GM12878 (cell line): ENCODE data around the gene NEK1. TPM values are rescaled to one million over a fixed set of nuclear protein-coding genes. Genes with fewer than 3 reads are reported as not detected.

ENCODE experiments used
- EGR1 ChIP-seq, 2 experiments: IDR thresholded peaks; 1 replicate in 1 of 2; 2 replicates in 1 of 2; pipeline ENCODE4 v1.6.1; 2011 to 2012; ENCODE audit warnings: low read depth in 2 of 2, low read length in 2 of 2, borderline replicate concordance in 1 of 2, mild to moderate bottlenecking in 1 of 2, moderate library complexity in 1 of 2
- ESRRA ChIP-seq: IDR thresholded peaks from 2 replicates; pipeline ENCODE4 v1.6.1; 2012; ENCODE audit warnings: mild to moderate bottlenecking, low read length, improper control_type of control experiment
- IKZF1 ChIP-seq: fragments of 450-650 bp; conservative IDR thresholded peaks from 2 replicates; pipeline ENCODE4 v1.6.1; 2017; ENCODE audit warnings: antibody characterized with exemption, mild to moderate bottlenecking
- KLF5 ChIP-seq: fragments of 450-650 bp; IDR thresholded peaks from 2 replicates; pipeline ENCODE4 v1.6.1; 2014; ENCODE audit warnings: mild to moderate bottlenecking; ENCODE audit not compliant: partially characterized antibody
- MTA2 ChIP-seq: fragments of 450-650 bp; IDR thresholded peaks from 2 replicates; pipeline ENCODE4 v1.6.1; 2016; ENCODE audit warnings: low read depth, mild to moderate bottlenecking, moderate library complexity
- MTA3 ChIP-seq: IDR thresholded peaks from 2 replicates; pipeline ENCODE4 v1.6.1; 2012; ENCODE audit warnings: low read length, inconsistent platforms, borderline replicate concordance
- MXI1 ChIP-seq: fragments of 150-350 bp; IDR thresholded peaks from 2 replicates; pipeline ENCODE4 v1.6.1; 2011; ENCODE audit warnings: low read depth, mild to moderate bottlenecking, inconsistent platforms, low read length, improper control_type of control experiment
- NFIC ChIP-seq: IDR thresholded peaks from 2 replicates; pipeline ENCODE4 v1.6.1; 2012; ENCODE audit warnings: low read depth, mild to moderate bottlenecking, inconsistent platforms, low read length, moderate library complexity
- RB1 ChIP-seq: fragments of 450-650 bp; formaldehyde crosslinking; IDR thresholded peaks from 2 replicates; pipeline ENCODE4 v1.6.1; 2017; ENCODE audit warnings: mild to moderate bottlenecking, borderline replicate concordance
- WRNIP1 ChIP-seq: IDR thresholded peaks from 2 replicates; pipeline ENCODE4 v1.6.1; 2011; ENCODE audit warnings: low read depth, low read length, improper control_type of control experiment, borderline replicate concordance
- ZBED1 ChIP-seq: IDR thresholded peaks from 2 replicates; pipeline ENCODE4 v1.6.1; 2016; ENCODE audit warnings: borderline replicate concordance
- polyA plus RNA-seq, 11 experiments: library from polyadenylated mRNA; depleted of rRNA in 4 of 11; unstranded in 6 of 11; stranded (reverse) in 5 of 11; fragments of >200 nt; fragmentation: Nextera tagmentation in 4 of 11; fragmentation: Illumina TruSeq in 1 of 11; extraction: Ambion mirVana in 4 of 11; extraction: Trizol in 1 of 11; gene quantifications; 1 replicate in 1 of 11; 2 replicates in 10 of 11; pipeline versions ENCODE4 v1.2.1 to v1.2.3, GENCODE V29; 2011 to 2016; ENCODE audit warnings: inconsistent platforms in 2 of 11, missing spikeins in 2 of 11, low read depth in 1 of 11
- total RNA-seq, 4 experiments: library from RNA; depleted of rRNA in 3 of 4; stranded (reverse); fragments of >200 nt in 3 of 4; fragmentation: Illumina TruSeq in 1 of 4; extraction: Trizol in 1 of 4; gene quantifications; 2 replicates each; pipeline versions ENCODE4 v1.2.1 to v1.2.3, GENCODE V29; 2013 to 2021
- TF ChIP-seq, protein P1 (sequence below): fragments of 450-650 bp; IDR thresholded peaks from 2 replicates; pipeline ENCODE4 v1.6.1; 2018; ENCODE audit warnings: mild to moderate bottlenecking, low read depth, moderate library complexity; ENCODE audit not compliant: partially characterized antibody
- TF ChIP-seq, protein P2 (sequence below): fragments of 450-650 bp; IDR thresholded peaks from 2 replicates; pipeline ENCODE4 v1.6.1; 2017; ENCODE audit warnings: low read depth, mild to moderate bottlenecking, moderate library complexity
- TF ChIP-seq, protein P3 (sequence below): fragments of 450-650 bp; IDR thresholded peaks from 2 replicates; pipeline ENCODE4 v1.6.1; 2018; ENCODE audit warnings: borderline replicate concordance, mild to moderate bottlenecking; ENCODE audit not compliant: partially characterized antibody
- TF ChIP-seq, protein P4 (sequence below): IDR thresholded peaks from 2 replicates; pipeline ENCODE4 v1.6.1; 2012; ENCODE audit warnings: low read depth, low read length, improper control_type of control experiment
- TF ChIP-seq, protein P5 (sequence below): fragments of 450-650 bp; conservative IDR thresholded peaks from 2 replicates; pipeline ENCODE4 v1.6.1; 2017; ENCODE audit warnings: mild to moderate bottlenecking, moderate library complexity
- TF ChIP-seq, protein P6 (sequence below): IDR thresholded peaks from 2 replicates; pipeline ENCODE4 v1.6.1; 2012; ENCODE audit warnings: low read depth, low read length, improper control_type of control experiment

NEK1 gene
- total and polyA plus RNA-seq, 10 of the 15 experiments (the other 5 are each of a cell fraction or from before 2014, with no cell fraction given): 4.9 to 16.1 (median 7.5) TPM

DNA sequence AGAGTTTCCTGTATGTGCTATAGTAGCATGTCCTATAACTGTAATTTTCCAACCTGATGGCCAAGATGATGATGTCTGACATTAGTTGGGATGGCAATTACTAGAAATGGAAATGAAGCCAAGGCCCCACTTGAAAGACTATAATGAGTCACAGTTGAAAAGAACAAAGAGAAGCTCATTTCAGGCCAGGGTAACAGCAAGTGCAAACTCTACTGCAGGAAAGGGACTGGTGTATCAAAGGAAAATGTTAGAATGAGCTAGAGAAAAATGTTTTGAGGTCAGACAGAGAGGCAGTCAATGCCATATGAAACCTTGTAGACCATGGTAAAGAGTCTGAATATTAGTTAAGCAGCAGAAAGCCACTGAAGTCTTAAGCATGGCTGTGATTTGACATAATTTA, 195.4 kb downstream of the NEK1 start (continued):
- TF ChIP-seq, protein P1, sequence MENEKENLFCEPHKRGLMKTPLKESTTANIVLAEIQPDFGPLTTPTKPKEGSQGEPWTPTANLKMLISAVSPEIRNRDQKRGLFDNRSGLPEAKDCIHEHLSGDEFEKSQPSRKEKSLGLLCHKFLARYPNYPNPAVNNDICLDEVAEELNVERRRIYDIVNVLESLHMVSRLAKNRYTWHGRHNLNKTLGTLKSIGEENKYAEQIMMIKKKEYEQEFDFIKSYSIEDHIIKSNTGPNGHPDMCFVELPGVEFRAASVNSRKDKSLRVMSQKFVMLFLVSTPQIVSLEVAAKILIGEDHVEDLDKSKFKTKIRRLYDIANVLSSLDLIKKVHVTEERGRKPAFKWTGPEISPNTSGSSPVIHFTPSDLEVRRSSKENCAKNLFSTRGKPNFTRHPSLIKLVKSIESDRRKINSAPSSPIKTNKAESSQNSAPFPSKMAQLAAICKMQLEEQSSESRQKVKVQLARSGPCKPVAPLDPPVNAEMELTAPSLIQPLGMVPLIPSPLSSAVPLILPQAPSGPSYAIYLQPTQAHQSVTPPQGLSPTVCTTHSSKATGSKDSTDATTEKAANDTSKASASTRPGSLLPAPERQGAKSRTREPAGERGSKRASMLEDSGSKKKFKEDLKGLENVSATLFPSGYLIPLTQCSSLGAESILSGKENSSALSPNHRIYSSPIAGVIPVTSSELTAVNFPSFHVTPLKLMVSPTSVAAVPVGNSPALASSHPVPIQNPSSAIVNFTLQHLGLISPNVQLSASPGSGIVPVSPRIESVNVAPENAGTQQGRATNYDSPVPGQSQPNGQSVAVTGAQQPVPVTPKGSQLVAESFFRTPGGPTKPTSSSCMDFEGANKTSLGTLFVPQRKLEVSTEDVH: no peak
- TF ChIP-seq MXI1: no peak
- peak; percentile 54 for TF ChIP-seq IKZF1
- no peak for TF ChIP-seq EGR1 (IDR thresholded peaks at IDR 0.05; ENCODE audit: borderline replicate concordance in 1 of 2, low read depth in 2 of 2, low read length in 2 of 2)
- TF ChIP-seq, protein P2, sequence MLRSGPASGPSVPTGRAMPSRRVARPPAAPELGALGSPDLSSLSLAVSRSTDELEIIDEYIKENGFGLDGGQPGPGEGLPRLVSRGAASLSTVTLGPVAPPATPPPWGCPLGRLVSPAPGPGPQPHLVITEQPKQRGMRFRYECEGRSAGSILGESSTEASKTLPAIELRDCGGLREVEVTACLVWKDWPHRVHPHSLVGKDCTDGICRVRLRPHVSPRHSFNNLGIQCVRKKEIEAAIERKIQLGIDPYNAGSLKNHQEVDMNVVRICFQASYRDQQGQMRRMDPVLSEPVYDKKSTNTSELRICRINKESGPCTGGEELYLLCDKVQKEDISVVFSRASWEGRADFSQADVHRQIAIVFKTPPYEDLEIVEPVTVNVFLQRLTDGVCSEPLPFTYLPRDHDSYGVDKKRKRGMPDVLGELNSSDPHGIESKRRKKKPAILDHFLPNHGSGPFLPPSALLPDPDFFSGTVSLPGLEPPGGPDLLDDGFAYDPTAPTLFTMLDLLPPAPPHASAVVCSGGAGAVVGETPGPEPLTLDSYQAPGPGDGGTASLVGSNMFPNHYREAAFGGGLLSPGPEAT: peak; percentile 24; the same call in 1 of the 2 replicates
- TF ChIP-seq RB1: no peak
- TF ChIP-seq MTA3: 0 out of 2 replicates have a peak, but pooled peaks have one; percentile 65
- TF ChIP-seq WRNIP1: no peak
- TF ChIP-seq, protein P3, sequence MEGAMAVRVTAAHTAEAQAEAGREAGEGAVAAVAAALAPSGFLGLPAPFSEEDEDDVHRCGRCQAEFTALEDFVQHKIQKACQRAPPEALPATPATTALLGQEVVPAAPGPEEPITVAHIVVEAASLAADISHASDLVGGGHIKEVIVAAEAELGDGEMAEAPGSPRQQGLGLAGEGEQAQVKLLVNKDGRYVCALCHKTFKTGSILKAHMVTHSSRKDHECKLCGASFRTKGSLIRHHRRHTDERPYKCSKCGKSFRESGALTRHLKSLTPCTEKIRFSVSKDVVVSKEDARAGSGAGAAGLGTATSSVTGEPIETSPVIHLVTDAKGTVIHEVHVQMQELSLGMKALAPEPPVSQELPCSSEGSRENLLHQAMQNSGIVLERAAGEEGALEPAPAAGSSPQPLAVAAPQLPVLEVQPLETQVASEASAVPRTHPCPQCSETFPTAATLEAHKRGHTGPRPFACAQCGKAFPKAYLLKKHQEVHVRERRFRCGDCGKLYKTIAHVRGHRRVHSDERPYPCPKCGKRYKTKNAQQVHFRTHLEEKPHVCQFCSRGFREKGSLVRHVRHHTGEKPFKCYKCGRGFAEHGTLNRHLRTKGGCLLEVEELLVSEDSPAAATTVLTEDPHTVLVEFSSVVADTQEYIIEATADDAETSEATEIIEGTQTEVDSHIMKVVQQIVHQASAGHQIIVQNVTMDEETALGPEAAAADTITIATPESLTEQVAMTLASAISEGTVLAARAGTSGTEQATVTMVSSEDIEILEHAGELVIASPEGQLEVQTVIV: no peak
- no peak for TF ChIP-seq KLF5
- peak; percentile 72 for TF ChIP-seq NFIC
- TF ChIP-seq, protein P4, sequence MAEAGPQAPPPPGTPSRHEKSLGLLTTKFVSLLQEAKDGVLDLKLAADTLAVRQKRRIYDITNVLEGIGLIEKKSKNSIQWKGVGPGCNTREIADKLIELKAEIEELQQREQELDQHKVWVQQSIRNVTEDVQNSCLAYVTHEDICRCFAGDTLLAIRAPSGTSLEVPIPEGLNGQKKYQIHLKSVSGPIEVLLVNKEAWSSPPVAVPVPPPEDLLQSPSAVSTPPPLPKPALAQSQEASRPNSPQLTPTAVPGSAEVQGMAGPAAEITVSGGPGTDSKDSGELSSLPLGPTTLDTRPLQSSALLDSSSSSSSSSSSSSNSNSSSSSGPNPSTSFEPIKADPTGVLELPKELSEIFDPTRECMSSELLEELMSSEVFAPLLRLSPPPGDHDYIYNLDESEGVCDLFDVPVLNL: no peak
- TF ChIP-seq MTA2: peak; percentile 78
- TF ChIP-seq, protein P5, sequence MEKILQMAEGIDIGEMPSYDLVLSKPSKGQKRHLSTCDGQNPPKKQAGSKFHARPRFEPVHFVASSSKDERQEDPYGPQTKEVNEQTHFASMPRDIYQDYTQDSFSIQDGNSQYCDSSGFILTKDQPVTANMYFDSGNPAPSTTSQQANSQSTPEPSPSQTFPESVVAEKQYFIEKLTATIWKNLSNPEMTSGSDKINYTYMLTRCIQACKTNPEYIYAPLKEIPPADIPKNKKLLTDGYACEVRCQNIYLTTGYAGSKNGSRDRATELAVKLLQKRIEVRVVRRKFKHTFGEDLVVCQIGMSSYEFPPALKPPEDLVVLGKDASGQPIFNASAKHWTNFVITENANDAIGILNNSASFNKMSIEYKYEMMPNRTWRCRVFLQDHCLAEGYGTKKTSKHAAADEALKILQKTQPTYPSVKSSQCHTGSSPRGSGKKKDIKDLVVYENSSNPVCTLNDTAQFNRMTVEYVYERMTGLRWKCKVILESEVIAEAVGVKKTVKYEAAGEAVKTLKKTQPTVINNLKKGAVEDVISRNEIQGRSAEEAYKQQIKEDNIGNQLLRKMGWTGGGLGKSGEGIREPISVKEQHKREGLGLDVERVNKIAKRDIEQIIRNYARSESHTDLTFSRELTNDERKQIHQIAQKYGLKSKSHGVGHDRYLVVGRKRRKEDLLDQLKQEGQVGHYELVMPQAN: no peak
- TF ChIP-seq, protein P6, sequence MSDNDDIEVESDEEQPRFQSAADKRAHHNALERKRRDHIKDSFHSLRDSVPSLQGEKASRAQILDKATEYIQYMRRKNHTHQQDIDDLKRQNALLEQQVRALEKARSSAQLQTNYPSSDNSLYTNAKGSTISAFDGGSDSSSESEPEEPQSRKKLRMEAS: no peak
- no peak for TF ChIP-seq ESRRA
- no peak for TF ChIP-seq ZBED1
